Measurements from ENCODE around the gene KCNJ6. TPM values are rescaled to one million over a fixed set of nuclear protein-coding genes. Genes with fewer than 3 reads are reported as not detected.

KCNJ6 gene
- total and polyA plus RNA-seq, 2 of the 8 experiments (the other 6 are each of a cell fraction or from before 2014, with no cell fraction given) = 0.51 to 1.2 TPM

DNA sequence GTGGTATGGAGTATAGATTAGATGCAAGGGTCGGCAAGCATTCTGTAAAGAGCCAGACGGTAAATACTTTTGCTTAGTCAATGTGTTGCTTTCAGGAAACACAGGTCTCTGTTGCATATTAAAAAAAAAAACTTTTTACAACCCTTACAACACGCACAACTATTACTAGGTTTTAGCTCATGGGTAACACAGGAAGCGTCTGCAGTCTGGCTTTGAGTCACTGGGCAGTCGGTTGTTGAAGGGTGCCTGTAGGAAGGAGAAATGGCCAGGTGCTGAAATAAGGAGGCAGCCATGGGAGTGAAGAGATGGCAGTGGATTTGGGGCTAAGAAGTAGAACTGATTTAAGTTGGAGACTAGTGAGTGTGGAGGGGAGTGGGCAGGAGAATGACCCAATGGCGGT, 192.1 kb downstream of the KCNJ6 start (continued):
- TF ChIP-seq, protein P1, sequence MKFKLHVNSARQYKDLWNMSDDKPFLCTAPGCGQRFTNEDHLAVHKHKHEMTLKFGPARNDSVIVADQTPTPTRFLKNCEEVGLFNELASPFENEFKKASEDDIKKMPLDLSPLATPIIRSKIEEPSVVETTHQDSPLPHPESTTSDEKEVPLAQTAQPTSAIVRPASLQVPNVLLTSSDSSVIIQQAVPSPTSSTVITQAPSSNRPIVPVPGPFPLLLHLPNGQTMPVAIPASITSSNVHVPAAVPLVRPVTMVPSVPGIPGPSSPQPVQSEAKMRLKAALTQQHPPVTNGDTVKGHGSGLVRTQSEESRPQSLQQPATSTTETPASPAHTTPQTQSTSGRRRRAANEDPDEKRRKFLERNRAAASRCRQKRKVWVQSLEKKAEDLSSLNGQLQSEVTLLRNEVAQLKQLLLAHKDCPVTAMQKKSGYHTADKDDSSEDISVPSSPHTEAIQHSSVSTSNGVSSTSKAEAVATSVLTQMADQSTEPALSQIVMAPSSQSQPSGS (IDR thresholded peaks at IDR 0.05; ENCODE audit: low read length) = no peak
- TF ChIP-seq POU5F1 (IDR thresholded peaks at IDR 0.05; ENCODE audit: low read depth, low read length) (no peak), RNF2 (IDR thresholded peaks at IDR 0.05; ENCODE audit: borderline replicate concordance, low read depth, low read length, missing control alignments, poor library complexity, severe bottlenecking) (no peak), SRF (IDR thresholded peaks at IDR 0.05; ENCODE audit: low read depth, low read length) (no peak), HDAC6 (IDR thresholded peaks at IDR 0.05; ENCODE audit: low read depth, low read length) (no peak), EGR1 (IDR thresholded peaks at IDR 0.05; ENCODE audit: borderline replicate concordance, low read depth, low read length) (no peak), RBBP5 (IDR thresholded peaks at IDR 0.05; ENCODE audit: borderline replicate concordance, low read depth, low read length) (no peak)
- TF ChIP-seq, protein P2, sequence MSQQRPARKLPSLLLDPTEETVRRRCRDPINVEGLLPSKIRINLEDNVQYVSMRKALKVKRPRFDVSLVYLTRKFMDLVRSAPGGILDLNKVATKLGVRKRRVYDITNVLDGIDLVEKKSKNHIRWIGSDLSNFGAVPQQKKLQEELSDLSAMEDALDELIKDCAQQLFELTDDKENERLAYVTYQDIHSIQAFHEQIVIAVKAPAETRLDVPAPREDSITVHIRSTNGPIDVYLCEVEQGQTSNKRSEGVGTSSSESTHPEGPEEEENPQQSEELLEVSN (IDR thresholded peaks at IDR 0.05) = no peak
- TF ChIP-seq, protein P3, sequence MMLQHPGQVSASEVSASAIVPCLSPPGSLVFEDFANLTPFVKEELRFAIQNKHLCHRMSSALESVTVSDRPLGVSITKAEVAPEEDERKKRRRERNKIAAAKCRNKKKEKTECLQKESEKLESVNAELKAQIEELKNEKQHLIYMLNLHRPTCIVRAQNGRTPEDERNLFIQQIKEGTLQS (IDR thresholded peaks at IDR 0.05; ENCODE audit: insufficient read depth, low read depth, low read length) = no peak
